DMS 273 (cell line): ENCODE measurements around the gene BLNK.

Source experiments
- DNase-seq: peaks from one replicate; lab custom pipeline; 2025; ENCODE audit not compliant: unreplicated experiment; lab: John Stamatoyannopoulos, UW

The BLNK gene

GRCh38 chr10:96165726-96166125 is 105.6 kb downstream of the BLNK start:
- no peak for DNase-seq

- no peak for DNase-seq
These were observed 118.3 kb downstream of the BLNK start for GRCh38 chr10:96153070-96153469.

GRCh38 chr10:96152437-96152836 is 118.9 kb downstream of the BLNK start:
- DNase-seq: no peak
